ENCODE measurements around the gene MARCHF2.
"Not testable (repeated sequence)": the region's sequence is repeated elsewhere in the genome, so short reads cannot be mapped to it uniquely, and the experiment has no call there.

Gene MARCHF2

DNA sequence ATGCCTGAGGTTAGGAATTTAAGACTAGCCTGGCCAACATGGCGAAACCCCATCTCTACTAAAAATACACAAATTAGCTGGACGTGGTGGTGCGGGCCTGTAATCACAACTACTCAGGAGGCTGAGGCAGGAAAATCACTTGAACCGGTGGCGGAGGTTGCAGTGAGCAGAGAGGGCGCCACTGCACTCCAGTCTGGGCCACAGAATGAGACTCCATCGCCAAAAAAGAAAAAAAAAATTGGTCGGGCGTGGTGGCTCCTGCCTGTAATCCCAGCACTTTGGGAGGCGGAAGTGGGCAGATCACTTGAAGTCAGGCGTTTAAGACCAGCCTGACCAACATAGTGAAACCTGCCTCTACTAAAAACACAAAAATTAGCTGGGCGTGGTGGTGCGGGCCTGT lies 2.4 kb upstream of the MARCHF2 start:
- DNase-seq (ENCODE audit: low spot score), result not testable (repeated sequence)

DNA sequence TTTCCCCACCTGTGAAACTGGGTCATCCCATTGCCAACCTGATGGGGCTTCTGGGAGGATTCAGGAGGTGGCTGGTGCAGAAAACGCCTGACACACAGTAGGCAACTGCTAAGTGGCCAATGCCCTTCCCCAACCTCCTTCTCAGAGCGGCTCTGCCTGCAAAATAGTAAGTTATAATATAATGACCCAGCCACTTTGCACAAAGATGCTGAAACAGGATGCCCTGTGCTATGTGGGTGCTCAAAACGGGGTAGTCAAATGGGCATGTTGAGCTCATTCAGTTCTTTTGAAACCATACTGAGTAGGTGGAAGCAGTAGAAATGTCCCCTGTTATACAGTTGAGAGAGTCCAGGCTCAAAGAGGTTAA lies 507 bp downstream of the MARCHF2 start:
- DNase-seq (ENCODE audit: low spot score), result no peak

GRCh38 chr19:8416796-8417195 lies 3.7 kb downstream of the MARCHF2 start:
- no peak for DNase-seq (ENCODE audit: low spot score)

DNA sequence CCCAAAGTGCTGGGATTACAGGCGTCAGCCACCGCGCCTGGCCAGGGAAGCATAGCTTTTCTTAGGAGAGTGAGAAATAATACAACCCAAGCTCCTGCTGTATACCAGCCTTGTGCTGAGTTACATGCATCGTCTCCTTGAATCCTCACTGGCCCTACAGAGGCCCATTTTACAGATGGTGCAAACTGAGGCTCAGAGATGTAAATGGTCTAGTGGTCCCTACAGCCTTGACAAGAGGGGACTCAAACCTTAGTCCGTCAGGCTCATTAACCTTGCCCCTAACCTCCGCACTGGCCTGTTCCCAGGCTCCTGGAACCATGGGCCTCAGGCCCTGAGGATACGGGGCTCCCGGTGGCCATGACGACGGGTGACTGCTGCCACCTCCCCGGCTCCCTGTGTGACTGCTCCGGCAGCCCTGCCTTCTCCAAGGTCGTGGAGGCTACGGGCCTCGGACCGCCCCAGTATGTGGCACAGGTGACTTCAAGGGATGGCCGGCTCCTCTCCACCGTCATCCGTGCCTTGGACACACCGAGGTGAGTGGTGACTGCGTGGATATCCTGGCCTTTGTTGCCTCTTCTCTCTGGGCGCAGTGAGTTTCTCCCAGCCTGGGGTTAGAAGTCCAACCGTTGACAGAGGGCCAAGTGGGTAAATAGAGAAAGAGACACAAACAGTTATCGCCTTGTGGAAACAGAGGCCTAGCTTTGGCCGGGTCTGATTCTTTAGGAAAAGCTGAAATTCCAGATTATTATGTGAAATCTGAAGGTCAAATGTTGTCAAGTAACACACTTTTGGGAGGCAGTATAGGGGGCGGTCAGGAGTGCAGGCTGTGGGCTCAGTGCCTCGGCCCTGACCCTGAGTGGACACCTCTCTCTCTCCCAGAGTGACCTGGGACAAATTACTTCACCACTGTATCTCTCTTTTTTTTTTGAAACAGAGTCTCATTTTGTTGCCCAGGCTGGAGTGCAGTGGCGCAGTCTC lies 8.7 kb downstream of the MARCHF2 start:
- DNase-seq (ENCODE audit: low spot score), result no peak

DNA sequence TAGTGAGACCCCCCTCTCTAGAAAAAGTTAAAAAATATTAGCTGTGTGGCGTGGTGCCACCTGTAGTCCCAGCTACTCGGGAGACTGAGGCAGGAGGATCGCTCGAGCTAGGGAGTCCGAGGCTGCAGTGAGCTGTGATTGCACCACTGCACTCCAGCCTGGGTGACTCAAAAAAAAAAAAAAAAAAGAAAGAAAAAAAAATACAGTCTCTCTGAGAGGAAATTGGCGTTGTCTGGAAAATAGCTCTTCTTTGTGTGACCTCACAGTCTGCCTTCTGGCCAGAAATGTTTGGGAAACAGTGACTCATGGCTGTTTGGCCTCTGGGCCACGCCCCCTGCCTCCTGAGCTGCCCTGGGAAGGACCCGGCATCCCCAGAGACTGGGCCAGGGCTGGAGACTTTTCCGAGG lies 10.7 kb downstream of the MARCHF2 start:
- DNase-seq (ENCODE audit: low spot score), result peak; percentile 71

GRCh38 chr19:8425331-8425730 lies 12.2 kb downstream of the MARCHF2 start:
- not testable (repeated sequence) for DNase-seq (ENCODE audit: low spot score)

DNA sequence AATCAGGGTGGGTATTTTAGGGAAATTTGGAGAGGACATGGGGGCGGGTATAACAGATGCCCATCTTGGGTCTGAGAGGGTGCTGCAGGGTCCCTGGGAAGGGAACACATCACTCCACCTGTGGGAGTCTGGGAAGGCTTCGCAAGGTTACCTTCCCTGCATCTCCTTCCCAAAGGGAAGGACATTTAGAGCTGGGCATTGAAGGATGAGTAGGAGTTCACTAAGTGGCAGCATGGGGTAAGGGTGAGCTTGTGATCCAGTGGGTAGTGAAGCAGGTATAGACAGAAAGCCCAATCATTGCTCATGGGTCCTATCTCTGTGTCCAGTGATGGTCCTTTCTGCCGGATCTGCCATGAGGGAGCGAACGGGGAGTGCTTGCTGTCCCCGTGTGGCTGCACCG lies 13.2 kb downstream of the MARCHF2 start:
- no peak for DNase-seq (ENCODE audit: low spot score)

GRCh38 chr19:8429044-8429443 lies 15.9 kb downstream of the MARCHF2 start:
- DNase-seq (ENCODE audit: low spot score), result no peak

DNA sequence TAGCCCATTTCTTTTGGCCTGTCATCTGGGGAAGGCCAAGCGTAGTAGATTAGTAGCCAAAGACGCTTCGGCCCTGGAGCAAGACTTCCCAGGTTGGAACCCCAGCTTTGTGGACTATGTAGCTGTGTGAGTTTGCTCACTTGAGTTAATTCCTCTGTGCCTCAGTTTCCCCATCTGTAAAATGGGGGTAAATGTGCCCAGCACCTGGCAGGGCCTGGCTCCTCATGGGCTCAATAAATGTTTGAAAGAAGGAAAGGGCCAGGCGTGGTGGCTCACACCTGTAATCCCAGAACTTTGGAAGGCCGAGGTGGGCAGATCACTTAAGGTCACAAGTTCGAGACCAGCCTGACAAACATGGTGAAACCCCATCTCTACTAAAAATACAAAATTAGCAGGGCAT lies 16.7 kb downstream of the MARCHF2 start:
- DNase-seq (ENCODE audit: low spot score), result no peak

GRCh38 chr19:8430650-8431049 lies 17.5 kb downstream of the MARCHF2 start:
- DNase-seq (ENCODE audit: low spot score), result no peak

- no peak for DNase-seq (ENCODE audit: low spot score)
Observed at GRCh38 chr19:8438236-8438635, 25.1 kb downstream of the MARCHF2 start.

DNA sequence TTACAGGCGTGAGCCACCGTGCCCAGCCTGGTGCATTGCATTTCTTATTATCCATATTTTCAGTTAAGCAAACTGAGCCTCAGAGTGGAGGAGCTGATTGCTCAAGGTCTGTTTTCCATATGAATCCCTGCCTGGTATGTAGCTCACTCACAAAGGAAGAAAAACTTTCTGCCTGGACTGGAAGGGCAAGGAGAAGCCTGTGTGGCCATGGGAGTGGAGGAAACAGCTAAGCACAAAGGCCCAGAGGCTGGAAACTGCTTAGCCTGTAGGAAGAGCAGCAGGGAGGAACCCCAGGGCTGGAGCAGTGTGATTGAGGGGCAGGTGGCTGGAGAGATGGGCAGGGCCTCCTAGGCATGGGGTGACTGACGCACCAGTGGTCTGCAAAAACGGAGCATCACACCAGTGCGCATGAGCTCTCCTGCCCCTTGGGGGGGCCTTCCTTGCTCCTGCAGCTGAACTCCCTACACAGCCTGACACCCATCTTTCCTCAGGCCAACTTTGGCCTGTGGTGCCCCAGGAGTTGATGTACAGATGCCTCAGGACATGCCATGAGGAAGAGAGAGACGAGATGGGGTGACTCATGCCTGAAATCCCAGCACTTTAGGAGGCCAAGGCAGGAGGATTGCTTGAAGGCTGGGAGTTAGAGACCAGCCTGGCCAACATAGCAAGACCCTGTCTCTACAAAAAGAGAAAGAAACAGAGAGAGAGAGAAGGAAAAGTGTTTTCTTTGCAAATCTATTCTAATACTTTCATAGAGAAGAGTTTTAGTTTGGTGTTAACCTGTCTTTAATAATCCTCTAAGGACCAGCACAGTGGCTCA lies 28.8 kb downstream of the MARCHF2 start:
- no peak for DNase-seq (ENCODE audit: low spot score)

DNA sequence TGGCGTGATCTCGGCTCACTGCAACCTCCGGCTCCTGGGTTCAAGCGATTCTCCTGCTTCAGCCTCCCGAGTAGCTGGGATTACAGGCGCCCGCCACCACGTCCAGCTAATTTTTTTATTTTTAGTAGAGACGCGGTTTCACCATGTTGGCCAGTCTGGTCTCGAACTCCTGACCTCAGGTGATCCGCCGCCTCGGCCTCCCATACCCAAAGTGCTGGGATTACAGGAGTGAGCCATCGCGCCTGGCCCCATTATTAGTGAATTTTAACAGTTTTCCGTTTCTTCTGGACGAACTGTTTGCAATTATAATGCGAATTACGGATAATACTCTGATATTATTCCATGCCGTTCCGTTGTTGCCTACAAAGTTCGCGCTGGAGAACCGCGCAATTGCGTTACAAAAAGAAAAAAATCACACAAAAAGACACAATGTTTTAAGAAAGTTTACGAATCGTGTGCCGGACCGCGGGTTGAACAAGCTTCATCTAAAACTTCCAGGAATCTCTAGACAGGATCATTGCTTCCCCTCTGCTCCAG lies 31.1 kb downstream of the MARCHF2 start:
- DNase-seq (ENCODE audit: low spot score), result not testable (repeated sequence)

DNA sequence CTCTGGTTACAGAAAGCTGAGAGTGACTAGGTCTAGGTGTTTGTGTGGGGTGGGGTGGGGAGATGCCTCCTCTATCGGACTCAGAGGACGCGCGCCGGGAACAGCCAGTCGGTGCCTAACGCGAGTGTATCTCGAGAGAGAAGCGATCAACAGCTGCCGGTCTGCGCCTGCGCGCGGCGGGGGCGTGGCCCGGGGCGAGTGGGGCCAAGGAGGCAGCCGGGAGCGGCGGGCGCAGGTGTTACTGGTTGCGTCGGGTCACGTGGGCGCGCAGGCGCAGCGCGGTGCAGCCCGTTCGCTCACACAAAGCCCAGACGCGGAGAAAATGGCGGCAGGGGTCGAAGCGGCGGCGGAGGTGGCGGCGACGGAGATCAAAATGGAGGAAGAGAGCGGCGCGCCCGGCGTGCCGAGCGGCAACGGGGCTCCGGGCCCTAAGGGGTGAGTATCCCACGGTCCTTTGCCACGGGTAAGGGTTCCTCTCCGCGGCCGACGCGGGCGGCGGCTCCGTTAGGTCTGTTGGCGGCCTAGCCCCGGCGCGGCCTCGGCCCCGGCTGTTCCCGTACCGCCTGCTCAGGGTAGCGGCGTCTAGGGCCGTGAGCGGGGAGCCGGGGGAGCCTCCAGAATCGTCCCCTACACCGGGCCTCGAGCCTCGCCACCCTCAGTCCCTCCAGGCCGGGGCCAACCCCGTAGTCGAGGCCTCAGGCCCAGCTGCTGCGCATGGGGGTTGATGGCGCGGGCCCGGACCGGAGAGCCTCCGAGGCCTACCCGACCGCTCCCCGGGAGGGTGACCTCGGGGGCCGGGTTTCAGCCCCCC lies 31.8 kb downstream of the MARCHF2 start, which contains the start of gene HNRNPM:
Gene HNRNPM, plus strand, starts transcription at position 299 of the 811 bp plus-strand sequence. Its CDS starts 24 bp downstream, at position 323.
- DNase-seq (ENCODE audit: low spot score), result peak; percentile 90

DNA sequence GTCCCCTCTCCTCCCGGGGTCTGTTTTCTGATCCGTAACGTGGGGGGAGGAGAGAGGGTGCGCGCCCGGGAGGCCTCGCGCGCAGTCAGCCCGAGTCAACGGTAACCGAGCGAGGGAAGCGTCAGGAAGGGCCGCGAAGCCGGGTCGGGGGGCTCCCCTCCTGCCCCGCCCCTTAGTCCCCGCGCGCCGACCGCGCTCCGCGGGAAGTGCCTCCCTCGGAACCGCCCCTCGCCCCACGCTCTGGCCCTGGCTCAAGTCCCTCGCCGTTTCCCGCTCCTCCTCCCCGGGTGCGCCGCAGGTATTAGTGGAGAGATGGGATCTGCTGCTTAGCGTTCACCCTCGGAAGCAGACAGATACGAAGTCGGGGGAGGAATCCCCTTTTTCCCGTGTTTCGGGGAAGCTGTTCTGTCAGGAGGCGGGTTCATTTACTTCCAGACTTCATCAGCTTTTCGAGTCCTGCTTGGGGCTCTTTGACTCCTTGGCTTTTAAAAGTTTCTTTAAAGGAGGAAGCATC lies 32.4 kb downstream of the MARCHF2 start:
- no peak for DNase-seq (ENCODE audit: low spot score)

GRCh38 chr19:8446061-8446709 lies 33.1 kb downstream of the MARCHF2 start:
- DNase-seq (ENCODE audit: low spot score), result no peak

GRCh38 chr19:8449830-8450229 lies 36.7 kb downstream of the MARCHF2 start:
- no peak for DNase-seq (ENCODE audit: low spot score)

DNA sequence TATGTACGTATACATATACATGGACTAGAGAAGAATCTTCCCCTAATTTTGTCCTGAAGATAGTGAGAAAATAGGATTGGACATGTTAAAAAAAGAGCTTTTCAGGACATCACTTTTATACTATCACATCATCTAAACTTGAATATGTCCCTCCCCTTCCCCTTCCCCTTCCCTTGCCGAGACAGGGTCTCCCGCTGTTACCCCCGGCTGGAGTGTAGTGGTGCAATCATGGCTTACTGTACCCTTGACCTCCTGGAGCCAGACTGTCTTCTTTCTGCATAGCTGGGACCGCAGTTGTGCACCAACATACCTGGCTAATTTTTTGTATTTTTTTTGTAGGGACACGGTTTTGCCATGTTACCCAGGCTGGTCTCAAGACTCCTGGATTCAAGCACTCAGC lies 38.3 kb downstream of the MARCHF2 start:
- no peak for DNase-seq (ENCODE audit: low spot score)

DNA sequence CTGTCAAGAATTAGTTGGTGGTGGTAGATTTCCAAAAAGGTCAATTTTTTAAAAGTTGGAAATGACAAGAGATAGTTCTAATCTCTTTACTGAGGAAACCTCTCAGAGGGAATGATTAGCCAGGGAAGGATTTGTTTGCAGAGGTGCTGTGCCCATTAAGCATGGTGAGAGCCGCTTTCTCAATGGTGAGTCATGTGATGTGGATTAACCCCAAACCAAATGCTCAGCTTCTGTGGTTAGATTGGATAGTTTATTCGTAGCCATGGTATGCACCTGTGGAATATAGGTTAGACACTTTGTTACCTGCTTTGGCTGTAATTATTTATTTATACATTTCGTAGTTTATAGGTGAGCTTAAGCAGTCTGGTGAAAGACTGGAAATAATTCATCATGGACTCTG lies 38.8 kb downstream of the MARCHF2 start:
- DNase-seq (ENCODE audit: low spot score), result no peak

- no peak for DNase-seq (ENCODE audit: low spot score)
Observed at GRCh38 chr19:8452446-8453123, 39.5 kb downstream of the MARCHF2 start.
